ENCODE data around the gene LENG8.

DNA sequence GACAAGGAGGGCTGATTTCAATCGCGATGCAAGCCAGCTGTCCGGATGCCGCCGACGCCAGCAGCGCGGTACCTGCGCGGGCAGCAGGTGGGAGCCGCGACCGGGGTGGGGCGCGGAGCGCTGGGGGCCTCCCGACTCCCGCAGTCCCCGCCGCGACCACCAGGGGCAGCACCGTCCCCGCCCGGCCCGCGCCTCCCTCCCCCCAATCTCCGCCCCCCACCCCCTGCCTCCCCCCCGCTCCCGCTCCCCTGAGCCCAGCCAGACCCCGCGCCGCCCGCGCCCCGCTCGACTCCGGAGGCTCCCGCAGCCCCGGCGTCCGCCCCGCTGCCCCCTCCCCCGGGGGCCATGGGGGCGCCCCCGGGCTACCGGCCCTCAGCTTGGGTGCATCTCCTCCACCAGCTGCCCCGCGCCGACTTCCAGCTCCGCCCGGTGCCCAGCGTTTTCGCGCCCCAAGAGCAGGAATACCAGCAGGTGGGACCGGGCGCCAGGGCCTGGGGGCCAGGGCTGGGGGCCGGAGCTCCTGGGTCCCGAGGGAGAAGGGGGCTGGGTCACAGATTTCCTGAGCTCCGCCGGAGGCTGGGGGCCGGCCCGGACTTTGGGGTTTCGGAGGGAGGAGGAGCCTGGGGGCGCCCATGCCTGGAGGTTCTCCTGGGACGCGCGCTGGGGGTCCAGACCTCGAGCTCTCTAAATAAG, 33.6 kb upstream of the LENG8 start, which contains the start of gene TTYH1:
- TF ChIP-seq GATA3 (IDR thresholded peaks at IDR 0.05; ENCODE audit: low read depth, low read length) (no peak), GATA2 (IDR thresholded peaks at IDR 0.05; ENCODE audit: low read depth, low read length) (no peak)

Measured in SH-SY5Y (cell line).